Lung microvascular endothelial cell (primary cell): ENCODE results near the gene KCNIP3. TPM values are rescaled to one million over a fixed set of nuclear protein-coding genes. Genes with fewer than 3 reads are reported as not detected.
"Not testable (repeated sequence)": the region's sequence is repeated elsewhere in the genome, so short reads cannot be mapped to it uniquely, and the experiment has no call there.

ENCODE experiments used
- DNase-seq, 2 donors: peaks; one replicate each; pipeline versions ENCODE4 v3.0.0 to v3.0.0-alpha.2; 2010; ENCODE audit warnings: low read depth in 2 of 2
- total RNA-seq: library from RNA; depleted of rRNA; stranded (reverse); fragments of >200 nt; gene quantifications from 2 replicates; pipeline ENCODE4 v1.2.1, GENCODE V29; 2014

Gene KCNIP3
- total RNA-seq, 1 donor from 2014 or later: not detected

DNA sequence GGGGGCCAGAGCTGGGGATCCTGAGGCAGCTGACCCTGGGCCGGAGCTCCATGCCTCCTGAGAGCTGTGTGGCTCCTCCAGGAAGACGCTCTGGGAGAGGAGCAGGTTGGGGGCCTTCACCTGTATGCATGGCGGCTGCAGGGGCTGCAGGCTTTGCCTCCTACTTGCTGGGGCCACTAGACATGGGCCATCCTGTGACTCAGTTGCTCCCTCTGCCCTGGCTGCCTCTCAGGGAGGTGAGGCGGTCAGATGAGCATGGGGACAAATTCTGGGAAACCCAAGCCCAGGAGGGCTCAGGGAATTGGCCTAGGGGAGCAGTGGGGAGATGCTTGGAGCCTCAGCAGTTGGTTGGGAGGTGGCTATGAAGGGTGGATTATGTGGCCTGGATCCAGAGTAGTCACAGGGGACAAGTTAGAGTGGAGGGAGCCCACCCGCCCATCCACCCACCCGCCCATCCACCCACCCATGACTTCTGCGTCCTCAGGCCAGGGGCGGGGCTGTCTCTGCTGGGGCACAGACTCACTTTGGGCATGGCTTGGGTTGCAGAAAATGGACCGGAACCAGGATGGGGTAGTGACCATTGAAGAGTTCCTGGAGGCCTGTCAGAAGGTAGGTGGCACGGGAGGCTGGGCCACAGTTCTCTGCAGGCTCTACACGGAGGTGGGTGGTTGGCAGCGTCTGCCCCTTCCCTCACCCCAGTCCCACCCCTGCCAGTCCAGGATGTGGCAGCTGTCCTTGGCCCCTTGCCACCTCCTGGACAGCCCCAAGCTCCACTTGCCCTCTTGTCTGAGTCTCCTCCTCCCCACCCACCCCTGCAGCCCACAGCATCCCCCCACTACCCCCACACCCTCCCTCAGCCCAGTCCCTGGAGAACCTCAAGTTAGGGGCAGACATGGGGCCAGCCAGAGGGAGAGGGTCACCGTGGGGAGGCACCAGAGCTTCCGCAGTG is 85.8 kb downstream of the KCNIP3 start:
- no peak for DNase-seq

DNA sequence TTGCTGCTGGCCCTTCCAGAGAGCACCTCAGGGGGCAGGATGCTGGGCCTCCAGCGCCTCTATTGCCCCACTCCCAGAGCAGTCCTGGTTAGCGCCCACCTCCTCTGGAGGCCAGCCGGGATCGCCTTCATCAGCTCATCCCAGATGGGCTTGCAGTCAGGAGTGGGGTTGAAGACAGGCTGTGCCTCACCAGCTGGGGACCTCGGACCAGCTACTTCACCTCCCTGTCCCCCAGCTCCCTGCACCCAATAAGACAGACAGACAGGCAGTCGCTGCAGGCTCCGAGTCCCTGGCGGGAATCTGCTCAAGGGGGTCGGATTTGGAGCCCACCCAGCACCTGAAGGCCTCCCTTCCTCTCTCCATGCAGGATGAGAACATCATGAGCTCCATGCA is 86.5 kb downstream of the KCNIP3 start:
- DNase-seq: no peak

DNA sequence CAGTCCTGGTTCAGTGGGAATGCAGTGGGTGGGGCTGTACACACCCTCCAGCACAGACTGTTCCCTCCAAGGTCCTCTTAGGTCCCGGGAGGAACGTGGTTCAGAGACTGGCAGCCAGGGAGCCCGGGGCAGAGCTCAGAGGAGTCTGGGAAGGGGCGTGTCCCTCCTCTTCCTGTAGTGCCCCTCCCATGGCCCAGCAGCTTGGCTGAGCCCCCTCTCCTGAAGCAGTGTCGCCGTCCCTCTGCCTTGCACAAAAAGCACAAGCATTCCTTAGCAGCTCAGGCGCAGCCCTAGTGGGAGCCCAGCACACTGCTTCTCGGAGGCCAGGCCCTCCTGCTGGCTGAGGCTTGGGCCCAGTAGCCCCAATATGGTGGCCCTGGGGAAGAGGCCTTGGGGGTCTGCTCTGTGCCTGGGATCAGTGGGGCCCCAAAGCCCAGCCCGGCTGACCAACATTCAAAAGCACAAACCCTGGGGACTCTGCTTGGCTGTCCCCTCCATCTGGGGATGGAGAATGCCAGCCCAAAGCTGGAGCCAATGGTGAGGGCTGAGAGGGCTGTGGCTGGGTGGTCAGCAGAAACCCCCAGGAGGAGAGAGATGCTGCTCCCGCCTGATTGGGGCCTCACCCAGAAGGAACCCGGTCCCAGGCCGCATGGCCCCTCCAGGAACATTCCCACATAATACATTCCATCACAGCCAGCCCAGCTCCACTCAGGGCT is 87.9 kb downstream of the KCNIP3 start:
- DNase-seq: no peak

DNA sequence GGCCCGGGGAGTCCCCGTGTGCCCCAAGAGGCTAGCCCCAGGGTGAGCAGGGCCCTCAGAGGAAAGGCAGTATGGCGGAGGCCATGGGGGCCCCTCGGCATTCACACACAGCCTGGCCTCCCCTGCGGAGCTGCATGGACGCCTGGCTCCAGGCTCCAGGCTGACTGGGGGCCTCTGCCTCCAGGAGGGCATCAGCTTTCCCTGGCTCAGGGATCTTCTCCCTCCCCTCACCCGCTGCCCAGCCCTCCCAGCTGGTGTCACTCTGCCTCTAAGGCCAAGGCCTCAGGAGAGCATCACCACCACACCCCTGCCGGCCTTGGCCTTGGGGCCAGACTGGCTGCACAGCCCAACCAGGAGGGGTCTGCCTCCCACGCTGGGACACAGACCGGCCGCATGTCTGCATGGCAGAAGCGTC is 88.4 kb downstream of the KCNIP3 start:
- no peak for DNase-seq

DNA sequence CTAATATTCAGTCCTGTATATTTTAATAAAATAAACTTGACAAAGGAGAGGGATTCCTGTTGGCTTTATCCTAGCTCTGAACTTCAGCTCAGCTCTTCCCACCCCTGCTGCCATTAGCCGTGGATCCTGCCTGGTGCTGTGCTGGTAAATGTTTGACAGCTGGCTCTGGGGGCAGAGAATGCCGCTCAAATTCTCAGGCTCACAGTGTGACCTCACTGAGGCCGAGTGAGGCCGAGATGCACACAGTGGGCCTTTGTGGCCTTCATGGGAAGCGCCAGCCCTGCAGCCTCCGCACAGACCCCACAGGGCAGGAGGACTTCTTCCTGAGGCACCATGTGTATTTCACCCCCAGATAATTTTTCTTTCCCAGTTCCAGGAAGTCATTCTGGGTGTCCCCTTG is 88.9 kb downstream of the KCNIP3 start:
- DNase-seq: no peak

DNA sequence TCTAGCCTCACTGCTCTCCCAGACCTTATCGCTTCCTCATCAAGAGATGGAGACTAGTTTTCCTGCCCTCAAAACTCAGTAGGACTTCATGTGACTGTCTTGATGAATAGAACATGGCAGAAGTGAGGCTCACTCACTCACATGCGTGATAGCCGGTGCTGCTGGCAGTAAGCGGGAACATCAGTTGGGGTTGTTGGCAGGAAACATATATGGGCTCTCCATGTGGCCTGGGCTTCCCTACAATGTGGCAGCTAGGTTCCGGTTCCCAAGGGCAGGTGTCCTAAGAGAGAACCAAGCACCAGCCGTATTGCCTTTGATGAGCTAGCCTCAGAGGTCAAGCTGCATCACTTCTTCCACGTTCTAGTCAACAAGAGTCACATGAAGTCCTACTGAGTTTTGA is 90.2 kb downstream of the KCNIP3 start:
- DNase-seq: no peak

DNA sequence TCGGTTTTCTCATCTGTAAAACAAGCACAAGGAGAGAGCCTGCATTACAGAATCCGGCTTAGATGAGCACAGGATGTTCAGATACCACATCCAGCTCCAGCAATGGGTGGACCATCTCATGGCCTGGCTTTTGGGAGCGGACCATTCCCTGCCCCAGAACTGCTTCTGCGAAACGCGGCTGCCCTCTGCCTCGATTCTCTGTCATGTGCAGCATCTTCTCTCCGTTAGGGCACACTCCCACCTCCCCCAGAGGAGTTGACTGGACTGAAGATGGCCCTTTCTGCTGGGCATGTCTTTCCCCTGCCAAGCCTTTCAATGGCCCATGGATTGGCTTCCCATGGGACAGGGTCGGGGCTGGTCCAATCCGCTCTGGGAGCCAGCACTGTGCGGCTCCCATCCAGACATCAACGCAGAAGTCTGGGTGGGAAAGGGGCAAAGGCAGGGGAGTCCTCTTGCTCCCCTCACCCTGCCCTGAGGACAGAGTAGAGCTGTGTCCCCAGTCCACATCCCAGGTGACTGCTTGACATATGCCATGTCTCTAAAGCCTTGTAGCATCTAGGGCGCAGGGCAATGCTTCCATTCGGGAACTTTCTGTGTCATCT is 91.0 kb downstream of the KCNIP3 start:
- DNase-seq: no peak

DNA sequence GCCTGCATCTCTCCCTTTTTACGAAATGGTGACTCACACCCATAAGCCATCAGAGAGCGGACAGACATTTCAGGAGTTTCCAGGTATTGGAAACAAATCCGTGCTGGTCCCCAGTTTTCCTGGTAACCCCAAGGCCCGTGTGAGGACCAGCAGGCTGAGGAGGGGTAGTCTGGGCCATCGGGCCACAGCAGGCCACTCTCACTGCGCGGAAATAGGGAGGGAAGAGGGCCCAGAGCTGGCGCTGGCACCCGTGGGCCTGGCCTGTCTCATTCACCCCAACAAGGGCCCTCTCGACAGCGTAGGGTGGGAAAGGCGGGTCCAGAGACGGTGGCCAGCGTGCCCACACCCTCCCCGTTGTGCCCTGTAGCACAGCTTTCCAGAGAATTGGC is 91.7 kb downstream of the KCNIP3 start:
- no peak for DNase-seq

DNA sequence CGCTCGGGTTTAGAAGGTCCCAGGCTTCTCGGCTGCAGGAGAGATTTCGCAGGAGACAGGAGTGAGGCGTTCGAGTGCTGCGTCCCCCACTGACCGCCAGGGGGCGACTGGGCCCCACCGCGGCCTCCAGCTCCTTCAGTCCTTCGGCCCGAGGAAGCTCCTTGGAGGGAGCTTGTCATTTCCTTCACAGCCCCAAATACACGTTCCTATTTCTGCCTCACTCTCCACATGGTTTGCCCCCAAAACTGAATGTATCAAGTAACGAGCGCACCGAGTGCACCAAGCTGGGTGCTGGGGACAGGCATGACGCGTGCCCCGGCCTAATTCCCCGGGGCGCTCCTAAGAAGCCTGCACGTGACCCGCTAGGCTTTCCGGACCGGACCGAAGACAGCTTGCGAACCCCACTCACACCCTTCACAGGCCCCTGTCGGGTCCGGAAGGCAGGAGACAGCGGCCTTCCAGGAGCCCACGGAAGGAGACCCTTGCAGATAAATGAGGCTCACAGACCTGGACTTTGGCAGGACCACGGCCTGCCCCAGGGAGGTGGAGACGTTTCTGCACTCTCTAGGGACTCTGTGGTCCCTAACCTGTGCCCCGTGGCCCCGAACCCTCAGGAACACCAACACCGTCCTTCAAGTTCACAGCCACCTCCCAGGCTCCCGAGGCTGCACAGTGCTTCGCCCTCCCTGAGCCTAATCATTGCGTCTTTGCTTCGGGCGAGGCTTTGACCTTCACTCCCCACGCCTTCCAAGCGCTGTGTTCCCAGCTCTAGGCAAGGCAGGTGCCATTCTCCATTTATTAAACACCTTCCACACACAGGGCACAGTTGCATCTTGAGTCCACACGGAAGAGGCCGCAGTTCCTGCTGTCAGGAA is 92.3 kb downstream of the KCNIP3 start:
- peak; percentile 36 to 62 for DNase-seq

DNA sequence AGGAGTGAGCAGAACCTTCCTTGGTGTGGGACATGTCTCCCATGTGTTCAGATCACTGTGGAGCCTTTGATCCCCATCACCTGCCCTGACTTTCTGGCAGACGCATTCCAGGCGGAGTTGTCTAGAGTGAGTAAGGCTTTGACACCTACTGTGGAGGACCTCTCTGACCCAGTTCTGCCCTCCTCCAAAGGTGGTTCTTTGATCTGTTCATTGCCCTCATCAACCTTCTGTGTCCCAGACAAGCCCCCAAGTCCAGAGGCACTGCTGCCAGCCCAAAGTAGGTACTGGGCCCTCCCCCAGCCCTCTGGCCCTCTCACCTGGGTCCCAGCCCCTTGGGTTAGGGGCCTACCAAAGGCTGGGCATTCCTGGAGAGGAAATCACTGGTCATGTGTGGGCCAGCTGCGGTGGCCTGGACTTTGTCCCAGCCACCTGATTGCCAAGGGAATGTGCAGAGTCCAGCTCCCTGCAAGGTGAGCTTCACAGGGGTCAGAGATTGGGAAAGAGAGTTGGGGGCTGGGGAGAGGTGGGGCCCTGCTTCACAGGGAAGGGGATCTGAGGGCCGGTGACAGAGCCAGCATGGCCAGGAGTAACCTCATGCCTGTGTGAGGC is 93.2 kb downstream of the KCNIP3 start:
- DNase-seq: no peak

DNA sequence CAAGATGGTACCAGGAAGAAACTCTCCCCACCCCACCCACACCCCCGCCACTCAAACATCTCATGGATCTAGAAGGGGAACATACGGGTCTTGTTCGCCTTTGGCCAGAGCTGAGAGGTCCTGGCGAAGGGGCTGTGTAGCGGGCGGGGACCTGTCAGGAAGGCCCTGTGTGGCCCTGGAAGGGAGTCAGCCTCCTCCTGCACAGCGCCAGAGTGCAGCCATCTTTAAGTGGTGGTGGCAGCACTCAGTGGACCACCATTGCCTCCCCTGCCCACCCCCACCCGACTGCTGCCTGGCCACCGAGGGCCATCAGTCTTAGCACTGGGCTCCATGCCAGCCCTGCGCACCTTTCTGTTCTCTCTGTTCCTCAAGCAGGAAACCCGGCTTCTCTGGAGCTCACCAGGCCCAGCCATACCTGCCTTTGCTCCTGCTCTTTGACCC is 93.8 kb downstream of the KCNIP3 start:
- DNase-seq: no peak

DNA sequence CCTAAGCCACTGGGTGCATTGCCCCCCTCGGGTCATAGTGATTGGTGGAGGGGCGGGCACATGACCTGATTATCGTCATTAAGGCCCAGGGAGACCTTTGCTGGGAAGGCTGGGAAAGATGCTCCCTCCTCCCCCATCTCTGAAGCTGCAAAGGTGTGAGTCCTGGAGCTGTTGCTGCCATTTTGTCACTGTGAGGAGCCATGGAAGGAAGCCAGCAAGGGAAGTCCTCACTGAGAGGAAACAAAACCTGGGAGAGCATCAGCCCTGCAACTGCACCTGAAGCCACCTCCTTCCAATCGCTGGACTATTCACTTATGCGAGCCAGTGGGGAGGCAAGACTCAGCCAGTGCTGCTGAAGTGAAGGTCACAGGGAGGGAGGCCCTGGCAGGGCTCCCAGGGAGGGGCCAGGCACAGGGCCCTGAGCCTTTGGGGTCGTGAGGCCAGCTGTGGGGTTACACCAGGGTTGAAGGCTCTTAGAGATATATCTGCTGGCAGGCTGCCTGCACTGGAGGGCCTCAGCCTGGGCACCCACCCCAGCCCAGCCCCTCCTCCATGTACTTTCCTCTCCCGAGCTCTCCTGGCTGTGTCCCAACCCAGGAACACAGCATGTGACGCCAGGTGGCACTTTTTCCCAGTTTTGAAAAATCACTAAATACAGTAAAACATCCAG is 94.6 kb downstream of the KCNIP3 start:
- DNase-seq: no peak

DNA sequence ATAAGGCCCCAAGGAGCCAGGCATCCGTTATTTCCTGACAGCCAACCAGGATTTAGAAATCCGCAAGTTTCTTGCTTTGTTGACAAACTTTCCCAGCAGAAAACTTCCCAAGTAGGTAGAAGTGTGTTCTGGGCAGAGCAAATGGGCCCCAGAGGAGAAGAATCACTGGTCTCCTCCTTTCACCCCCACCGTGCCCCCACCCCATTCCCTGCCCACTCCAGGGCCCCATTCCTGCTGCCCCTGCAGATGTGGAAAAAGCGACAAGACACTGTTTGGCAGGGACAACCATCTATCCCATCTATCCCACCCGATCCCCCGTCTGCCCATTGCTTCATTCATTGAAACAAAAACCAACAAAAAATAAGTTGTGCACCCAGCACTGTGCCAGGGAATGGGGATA is 95.2 kb downstream of the KCNIP3 start:
- DNase-seq: no peak

DNA sequence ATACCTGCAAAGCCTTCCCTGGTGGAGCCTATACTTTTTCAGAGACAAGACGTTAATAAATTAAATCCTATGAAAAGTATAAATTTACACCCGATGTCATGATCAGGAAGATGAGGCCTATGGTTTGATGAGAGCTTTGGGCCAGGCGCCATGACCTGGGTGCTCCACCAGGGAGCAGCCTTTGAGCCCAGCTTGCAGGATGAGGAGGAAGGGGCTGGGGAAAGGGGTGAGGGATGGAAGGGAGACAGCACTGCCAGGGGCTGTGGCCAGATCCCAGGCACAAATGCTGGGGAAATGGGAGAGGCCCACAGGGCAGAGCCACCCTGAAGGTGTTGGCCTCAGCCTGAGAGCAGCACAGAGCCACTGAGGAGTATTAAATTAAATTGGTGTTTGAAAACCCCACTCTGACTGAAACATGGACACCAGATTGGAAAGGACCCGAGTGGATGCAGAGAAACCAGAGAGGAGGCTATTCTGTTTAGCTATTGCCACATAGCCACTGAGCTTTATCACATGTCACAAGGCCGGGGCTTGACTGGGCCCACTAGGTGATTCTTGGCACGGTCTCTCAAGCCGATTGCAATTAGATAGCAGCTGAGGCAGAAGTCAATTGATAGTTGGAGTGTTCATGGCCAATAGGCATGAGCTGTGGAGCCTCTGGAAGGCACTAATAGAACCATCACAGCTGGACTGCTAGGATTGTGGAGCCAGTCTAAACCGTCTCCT is 95.7 kb downstream of the KCNIP3 start:
- DNase-seq: no peak

DNA sequence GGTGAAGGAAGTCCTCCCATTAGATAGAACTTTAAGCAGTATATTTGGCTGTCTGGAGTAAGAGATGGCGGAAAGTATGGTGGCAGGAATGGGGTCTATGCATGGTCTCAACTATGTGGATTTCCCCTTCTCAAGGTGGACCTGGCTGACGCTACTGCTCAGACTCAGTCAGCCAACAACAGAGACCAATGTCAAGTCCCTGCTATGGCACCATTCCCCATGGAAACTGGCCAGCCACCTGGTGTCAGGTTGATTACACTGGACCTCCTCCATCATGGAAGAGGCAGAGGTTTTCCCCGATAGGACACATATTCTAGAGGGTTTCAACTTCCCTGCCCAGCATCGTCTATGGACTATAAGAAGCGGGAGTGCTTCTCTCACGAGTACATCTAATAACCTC is 96.8 kb downstream of the KCNIP3 start:
- DNase-seq: no peak

DNA sequence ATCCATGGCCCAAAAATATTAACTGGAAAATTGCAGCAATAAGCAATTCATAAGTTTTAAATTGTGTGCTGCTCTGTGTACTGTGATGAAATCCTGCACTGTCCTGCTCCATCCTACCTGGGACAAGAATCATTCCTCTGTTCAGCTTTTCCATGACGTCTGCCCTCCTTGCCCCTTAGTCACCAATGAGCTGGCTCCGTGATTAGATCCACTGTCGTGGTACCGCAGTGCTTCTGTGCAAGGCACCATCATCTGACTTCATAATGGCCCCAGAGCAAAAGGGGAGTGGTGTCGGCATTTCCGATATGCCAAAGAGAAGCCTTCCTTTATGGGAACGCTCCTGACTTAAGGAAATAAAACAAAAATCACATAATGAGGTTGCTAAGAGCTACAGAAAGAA is 101.9 kb downstream of the KCNIP3 start:
- no peak for DNase-seq

DNA sequence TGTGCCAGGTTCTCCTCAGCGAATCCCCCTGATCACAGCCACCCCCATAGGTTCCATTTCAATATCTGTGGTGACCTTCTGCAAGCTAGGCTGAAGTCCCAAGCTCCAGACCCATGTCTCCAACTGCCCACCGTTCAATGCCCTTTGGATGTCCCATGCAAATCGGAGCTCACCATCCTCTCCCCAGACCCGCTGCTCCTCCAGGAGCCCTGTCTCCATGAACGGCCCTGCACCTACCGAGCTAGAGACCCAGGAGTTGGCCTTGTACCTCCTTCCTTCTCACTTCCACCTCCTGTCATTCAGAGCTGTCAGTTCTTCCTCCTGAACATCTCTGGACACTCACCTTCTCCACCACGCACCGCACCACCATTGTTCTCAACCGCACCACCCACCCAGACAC is 104.3 kb downstream of the KCNIP3 start:
- DNase-seq: no peak

DNA sequence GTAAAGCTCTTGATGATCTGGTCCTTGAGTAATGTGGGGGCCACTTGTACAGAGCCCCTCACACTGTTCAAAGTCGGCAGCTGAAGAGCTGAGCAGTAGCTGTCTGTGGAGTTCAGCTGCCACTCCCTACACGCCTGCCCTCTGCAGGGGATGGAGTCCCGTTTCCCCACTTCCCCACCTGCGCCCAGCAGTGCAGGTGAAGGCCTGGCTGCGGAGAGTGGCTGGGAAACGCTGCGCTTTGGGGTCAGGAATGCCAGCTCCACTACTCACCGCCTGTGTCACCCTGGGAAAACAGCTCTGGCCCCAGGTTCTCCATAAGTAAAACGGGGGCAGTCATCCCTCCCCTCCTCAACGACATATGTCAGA is 104.8 kb downstream of the KCNIP3 start:
- not testable (repeated sequence) for DNase-seq

DNA sequence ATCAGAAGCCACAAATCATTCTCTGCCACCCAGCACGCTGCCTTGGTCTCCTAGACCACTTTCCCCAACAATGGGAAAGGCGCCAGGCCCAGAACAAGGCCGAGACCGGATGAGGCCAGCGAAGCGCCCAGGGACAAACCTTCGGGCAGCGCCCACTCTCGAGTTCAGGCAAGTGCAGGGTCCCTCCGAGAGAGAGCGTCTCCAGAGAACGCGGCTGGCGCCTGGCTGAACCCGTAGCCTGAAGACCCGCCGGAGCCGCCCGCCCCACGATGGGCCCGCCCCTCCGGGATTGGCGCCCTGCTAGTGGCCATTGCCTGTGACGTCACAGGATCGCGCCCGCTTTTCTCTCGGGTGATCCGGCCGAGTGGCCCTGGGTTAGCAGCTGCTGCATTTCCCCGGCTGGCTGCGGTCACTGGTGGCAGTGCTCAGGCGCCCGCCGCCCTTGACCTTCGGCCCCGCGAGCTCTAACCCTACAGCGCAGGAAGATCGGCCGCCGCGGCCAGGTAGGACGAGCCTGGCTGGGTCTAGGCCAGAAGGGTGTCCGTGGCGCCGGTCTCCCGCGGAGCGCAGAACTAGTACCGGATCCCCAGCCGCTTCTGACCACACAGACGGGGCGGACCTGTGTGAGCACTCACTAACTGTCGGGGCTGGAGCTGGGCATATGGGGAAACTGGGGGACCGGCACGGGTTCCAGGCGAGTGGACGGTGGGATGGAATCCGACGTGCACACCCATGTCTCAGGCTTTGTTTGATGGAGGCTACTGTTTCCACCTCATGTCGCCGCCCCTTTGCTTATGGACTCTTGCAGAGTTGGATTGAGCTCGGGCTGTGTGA is 105.4 kb downstream of the KCNIP3 start, which contains the start of gene FAHD2A:
Gene FAHD2A (plus strand): TSS at position 339 of the 834 bp plus-strand sequence. CDS start 2,851 bp downstream, outside the sequence.
- DNase-seq: peak; percentile 90 to 92
